Endothelial cell (in vitro differentiated cells): ENCODE data around the gene KIF3B. TPM values are rescaled to one million over a fixed set of nuclear protein-coding genes. Genes with fewer than 3 reads are reported as not detected.

Experiments used
- DNase-seq: peaks from one replicate; pipeline ENCODE4 v3.0.0; 2021; ENCODE audit warnings: low spot score
- H3K27ac Mint-ChIP-seq: one replicate; pipeline ENCODE4 v1.8.0; 2021; ENCODE audit warnings: mixed read lengths, inconsistent platforms; ENCODE audit not compliant: unreplicated experiment
- H3K27me3 Mint-ChIP-seq: one replicate; pipeline ENCODE4 v1.8.0; 2021; ENCODE audit warnings: mild to moderate bottlenecking, moderate library complexity, mixed read lengths, inconsistent platforms; ENCODE audit not compliant: unreplicated experiment
- H3K36me3 Mint-ChIP-seq: one replicate; pipeline ENCODE4 v1.8.0; 2021; ENCODE audit warnings: mild to moderate bottlenecking, low read depth, mixed read lengths, inconsistent platforms; ENCODE audit not compliant: unreplicated experiment
- H3K4me1 Mint-ChIP-seq: one replicate; pipeline ENCODE4 v1.8.0; 2021; ENCODE audit warnings: mild to moderate bottlenecking, mixed read lengths, inconsistent platforms; ENCODE audit not compliant: unreplicated experiment
- H3K4me3 Mint-ChIP-seq: one replicate; pipeline ENCODE4 v1.8.0; 2021; ENCODE audit warnings: mild to moderate bottlenecking, mixed read lengths, inconsistent platforms; ENCODE audit not compliant: unreplicated experiment
- H3K9me3 Mint-ChIP-seq: one replicate; pipeline ENCODE4 v1.8.0; 2021; ENCODE audit warnings: mixed read lengths, inconsistent platforms; ENCODE audit not compliant: unreplicated experiment
- total RNA-seq: library from RNA; stranded (reverse); fragmentation: NEBNext Ultra II Directional; extraction: Animal tissue kit (Norgen Biotek cat#: 25700); gene quantifications from one replicate; pipeline ENCODE4 v1.2.1, GENCODE V29; 2021; ENCODE audit not compliant: unreplicated experiment
- TF ChIP-seq, protein P1 (sequence below): fragments of 200-600 bp; sonication (generic); IDR thresholded peaks from one replicate; pipeline ENCODE4 v1.5.0; 2021; ENCODE audit warnings: antibody characterized with exemption; ENCODE audit not compliant: unreplicated experiment

The KIF3B gene
- total RNA-seq, 1 donor from 2014 or later, result 34.7 TPM

DNA sequence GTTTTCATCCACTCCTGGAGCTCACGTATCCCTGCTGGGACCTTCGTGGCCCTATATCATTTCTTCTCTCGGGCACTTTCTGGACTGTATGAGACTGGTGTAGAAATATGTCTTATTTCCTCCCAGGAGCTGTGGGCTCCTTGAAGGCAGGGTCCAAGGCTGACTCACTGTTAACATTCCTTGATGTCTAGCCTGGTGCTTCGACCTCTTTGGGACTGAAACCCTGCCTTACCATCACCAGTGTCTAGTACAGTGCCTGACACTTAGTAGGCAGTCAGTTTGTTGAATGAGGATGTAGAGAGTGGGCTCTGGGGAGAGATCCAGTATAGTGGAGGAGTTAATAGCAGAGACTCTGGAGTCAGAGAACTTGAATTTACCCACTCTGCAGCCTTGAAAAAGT, 46.2 kb upstream of the KIF3B start:
- peaks cover 46% of the 10 kb centered on the region for H3K36me3 Mint-ChIP-seq
- no peak for DNase-seq
- H3K27ac Mint-ChIP-seq, result peak overlapping the region; percentile 95
- H3K27me3 Mint-ChIP-seq, result peaks cover 8% of the 10 kb centered on the region
- TF ChIP-seq, protein P1, sequence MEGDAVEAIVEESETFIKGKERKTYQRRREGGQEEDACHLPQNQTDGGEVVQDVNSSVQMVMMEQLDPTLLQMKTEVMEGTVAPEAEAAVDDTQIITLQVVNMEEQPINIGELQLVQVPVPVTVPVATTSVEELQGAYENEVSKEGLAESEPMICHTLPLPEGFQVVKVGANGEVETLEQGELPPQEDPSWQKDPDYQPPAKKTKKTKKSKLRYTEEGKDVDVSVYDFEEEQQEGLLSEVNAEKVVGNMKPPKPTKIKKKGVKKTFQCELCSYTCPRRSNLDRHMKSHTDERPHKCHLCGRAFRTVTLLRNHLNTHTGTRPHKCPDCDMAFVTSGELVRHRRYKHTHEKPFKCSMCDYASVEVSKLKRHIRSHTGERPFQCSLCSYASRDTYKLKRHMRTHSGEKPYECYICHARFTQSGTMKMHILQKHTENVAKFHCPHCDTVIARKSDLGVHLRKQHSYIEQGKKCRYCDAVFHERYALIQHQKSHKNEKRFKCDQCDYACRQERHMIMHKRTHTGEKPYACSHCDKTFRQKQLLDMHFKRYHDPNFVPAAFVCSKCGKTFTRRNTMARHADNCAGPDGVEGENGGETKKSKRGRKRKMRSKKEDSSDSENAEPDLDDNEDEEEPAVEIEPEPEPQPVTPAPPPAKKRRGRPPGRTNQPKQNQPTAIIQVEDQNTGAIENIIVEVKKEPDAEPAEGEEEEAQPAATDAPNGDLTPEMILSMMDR, result no peak
- H3K9me3 Mint-ChIP-seq, result no peaks in the 10 kb centered on the region
- peak overlapping the region; percentile 45 for H3K4me3 Mint-ChIP-seq
- peaks cover 17% of the 10 kb centered on the region for H3K4me1 Mint-ChIP-seq

DNA sequence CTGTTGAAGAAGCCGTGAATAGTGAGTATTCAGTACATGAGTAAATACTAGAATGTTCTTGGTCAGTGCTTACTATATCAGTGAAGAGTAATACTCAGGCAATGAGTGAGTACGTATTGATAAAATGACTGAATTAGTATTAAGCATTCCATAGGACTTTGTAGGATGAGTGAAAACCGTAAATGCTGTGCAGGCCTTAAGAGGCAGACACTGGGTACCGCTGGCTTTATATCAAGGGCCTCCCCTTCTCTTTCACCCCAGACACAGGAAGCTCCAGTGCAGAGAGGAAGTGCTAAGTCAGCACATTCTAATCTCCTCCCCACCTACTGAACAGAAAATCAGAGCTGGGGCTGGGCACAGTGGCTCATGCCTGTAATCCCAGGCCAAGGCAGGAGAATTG, 45.6 kb upstream of the KIF3B start:
- Mint-ChIP-seq H3K4me3 (peak overlapping the region; percentile 45), H3K36me3 (peaks cover 43% of the 10 kb centered on the region), H3K4me1 (peaks cover 17% of the 10 kb centered on the region), H3K27ac (peak overlapping the region; percentile 95), H3K9me3 (no peaks in the 10 kb centered on the region), H3K27me3 (peaks cover 8% of the 10 kb centered on the region)
- TF ChIP-seq, protein P1, result no peak
- peak; percentile 22 for DNase-seq

DNA sequence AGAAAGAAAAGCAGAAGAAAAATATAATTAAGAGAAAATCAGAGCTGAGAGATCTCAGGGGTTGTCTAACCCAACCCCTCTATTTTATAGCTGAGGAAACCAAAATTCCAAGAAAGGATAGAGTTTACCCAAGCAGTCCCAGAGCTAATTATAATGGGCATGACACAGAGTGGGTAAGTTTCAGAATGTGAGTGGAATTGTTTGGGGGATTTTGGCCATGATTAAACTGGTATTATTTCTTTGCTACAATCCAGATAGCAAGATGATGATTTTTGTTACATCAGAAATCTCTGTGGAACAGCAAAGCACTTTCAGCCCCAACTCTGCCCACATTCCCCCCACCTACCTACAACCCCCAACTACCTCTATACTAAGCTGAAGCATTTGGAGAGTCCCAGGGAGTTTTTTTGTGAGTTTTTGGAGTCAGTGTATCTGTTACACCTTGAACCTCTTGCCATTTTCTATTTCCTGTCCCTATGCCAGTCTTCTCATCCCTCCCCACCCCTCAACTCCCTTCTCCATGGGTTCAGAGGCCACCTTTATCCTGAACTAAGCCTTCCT, 45.0 kb upstream of the KIF3B start:
- TF ChIP-seq, protein P1, result no peak
- Mint-ChIP-seq H3K27ac (peak overlapping the region; percentile 95), H3K36me3 (peaks cover 47% of the 10 kb centered on the region), H3K4me1 (peaks cover 21% of the 10 kb centered on the region), H3K4me3 (no peak overlapping the region), H3K27me3 (peaks cover 8% of the 10 kb centered on the region), H3K9me3 (no peaks in the 10 kb centered on the region)
- DNase-seq, result no peak

DNA sequence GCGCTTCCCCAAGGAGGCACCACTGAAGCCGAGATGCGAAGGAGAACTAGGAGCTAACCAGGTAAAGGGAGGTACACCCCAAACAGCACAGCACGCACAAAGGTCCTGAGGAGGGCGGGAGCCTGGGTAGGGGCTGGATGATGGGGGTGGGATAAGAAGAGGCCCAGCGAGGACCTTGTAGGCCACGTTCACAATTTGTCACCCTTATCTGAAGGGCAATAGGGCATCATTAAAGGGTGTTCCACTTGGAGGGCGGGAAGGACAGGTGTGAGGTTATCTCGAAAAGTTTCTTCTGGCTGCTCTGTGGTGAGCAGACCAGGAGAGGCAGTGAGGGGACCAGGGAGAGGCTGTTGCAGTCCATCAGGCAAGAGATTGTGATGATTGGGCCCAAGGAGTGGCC, 44.2 kb upstream of the KIF3B start:
- H3K4me1 Mint-ChIP-seq, result peaks cover 21% of the 10 kb centered on the region
- DNase-seq, result no peak
- H3K27me3 Mint-ChIP-seq, result peaks cover 8% of the 10 kb centered on the region
- H3K27ac Mint-ChIP-seq, result peak overlapping the region; percentile 48
- TF ChIP-seq, protein P1, result no peak
- no peaks in the 10 kb centered on the region for H3K9me3 Mint-ChIP-seq
- peaks cover 43% of the 10 kb centered on the region for H3K36me3 Mint-ChIP-seq
- H3K4me3 Mint-ChIP-seq, result peak overlapping the region; percentile 65

DNA sequence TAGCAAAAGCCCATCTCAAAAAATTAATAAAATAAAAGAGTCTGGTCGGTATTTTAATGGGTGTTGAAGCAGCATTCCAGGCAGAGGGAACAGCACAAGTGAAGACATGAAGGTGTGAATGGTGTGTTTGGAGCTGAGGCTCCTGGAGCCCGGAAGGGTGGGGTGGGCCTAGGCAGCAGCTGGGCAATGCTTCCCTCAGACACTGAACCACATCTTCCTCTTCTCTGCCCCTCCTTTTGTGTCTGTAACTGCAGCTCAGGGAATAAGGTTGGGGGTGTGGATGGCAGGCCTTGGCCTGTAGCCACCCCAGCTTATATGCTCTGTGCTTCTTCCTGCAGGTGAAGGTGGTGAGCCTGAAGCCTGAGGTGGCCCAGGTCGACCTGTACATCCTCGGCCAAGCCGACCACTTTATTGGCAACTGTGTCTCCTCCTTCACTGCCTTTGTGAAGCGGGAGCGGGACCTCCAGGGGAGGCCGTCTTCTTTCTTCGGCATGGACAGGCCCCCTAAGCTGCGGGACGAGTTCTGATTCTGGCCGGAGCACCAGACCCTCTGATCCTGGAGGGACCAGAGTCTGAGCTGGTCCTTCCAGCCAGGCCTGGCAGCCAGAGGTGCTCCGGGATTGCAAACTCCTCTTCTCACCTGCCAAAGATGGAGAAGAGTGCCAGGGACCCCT, 43.2 kb upstream of the KIF3B start:
- Mint-ChIP-seq H3K27me3 (peaks cover 8% of the 10 kb centered on the region), H3K36me3 (peaks cover 41% of the 10 kb centered on the region), H3K4me1 (peaks cover 21% of the 10 kb centered on the region), H3K9me3 (no peaks in the 10 kb centered on the region), H3K27ac (no peak overlapping the region), H3K4me3 (no peak overlapping the region)
- no peak for DNase-seq
- TF ChIP-seq, protein P1, result no peak
